ENCODE results near the gene NELFB.
"Not testable (repeated sequence)": the region's sequence is repeated elsewhere in the genome, so short reads cannot be mapped to it uniquely, and the experiment has no call there.

The NELFB gene

DNA sequence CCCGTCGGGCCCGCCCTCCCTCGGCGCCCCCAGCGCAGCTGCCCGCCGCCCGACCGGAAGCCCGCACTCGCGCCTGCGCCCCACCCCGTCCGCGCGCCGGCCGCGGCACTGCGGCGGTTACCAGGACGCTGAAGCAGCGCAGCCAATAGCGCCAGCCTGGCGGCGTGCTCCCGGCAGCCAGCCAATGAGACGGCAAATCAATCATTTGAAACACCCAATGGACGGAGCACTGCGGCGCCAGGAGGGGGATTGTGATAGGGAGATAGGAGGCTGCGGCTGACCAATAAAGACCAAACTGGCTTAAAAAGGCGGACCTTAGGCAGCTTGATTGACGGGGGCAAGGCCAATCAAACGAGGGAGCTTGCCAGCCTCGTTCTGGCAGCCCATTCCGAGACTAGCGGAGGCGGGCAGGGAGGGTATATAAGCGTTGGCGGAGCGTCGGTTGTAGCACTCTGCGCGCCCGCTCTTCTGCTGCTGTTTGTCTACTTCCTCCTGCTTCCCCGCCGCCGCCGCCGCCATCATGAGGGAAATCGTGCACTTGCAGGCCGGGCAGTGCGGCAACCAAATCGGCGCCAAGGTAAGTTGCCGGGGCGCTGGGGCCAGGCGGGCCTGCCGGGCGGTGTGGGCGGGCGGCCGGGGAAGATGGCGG lies 14.2 kb upstream of the NELFB start, which contains the start of gene TUBB4B:
Gene TUBB4B (plus strand): TSS at position 447 of the 649 bp plus-strand sequence. CDS start 74 bp downstream, at position 521.
- DNase-seq (ENCODE audit: low spot score), result peak; percentile 99
- in situ Hi-C loops (cut with MboI; ENCODE audit: low sequenced_read_pairs, unreplicated experiment), result no loop called here
- TF ChIP-seq, protein P1, sequence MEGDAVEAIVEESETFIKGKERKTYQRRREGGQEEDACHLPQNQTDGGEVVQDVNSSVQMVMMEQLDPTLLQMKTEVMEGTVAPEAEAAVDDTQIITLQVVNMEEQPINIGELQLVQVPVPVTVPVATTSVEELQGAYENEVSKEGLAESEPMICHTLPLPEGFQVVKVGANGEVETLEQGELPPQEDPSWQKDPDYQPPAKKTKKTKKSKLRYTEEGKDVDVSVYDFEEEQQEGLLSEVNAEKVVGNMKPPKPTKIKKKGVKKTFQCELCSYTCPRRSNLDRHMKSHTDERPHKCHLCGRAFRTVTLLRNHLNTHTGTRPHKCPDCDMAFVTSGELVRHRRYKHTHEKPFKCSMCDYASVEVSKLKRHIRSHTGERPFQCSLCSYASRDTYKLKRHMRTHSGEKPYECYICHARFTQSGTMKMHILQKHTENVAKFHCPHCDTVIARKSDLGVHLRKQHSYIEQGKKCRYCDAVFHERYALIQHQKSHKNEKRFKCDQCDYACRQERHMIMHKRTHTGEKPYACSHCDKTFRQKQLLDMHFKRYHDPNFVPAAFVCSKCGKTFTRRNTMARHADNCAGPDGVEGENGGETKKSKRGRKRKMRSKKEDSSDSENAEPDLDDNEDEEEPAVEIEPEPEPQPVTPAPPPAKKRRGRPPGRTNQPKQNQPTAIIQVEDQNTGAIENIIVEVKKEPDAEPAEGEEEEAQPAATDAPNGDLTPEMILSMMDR (IDR thresholded peaks at IDR 0.05; ENCODE audit: borderline replicate concordance, control extremely low read depth, extremely low read depth, insufficient read depth, missing control alignments), result no peak

DNA sequence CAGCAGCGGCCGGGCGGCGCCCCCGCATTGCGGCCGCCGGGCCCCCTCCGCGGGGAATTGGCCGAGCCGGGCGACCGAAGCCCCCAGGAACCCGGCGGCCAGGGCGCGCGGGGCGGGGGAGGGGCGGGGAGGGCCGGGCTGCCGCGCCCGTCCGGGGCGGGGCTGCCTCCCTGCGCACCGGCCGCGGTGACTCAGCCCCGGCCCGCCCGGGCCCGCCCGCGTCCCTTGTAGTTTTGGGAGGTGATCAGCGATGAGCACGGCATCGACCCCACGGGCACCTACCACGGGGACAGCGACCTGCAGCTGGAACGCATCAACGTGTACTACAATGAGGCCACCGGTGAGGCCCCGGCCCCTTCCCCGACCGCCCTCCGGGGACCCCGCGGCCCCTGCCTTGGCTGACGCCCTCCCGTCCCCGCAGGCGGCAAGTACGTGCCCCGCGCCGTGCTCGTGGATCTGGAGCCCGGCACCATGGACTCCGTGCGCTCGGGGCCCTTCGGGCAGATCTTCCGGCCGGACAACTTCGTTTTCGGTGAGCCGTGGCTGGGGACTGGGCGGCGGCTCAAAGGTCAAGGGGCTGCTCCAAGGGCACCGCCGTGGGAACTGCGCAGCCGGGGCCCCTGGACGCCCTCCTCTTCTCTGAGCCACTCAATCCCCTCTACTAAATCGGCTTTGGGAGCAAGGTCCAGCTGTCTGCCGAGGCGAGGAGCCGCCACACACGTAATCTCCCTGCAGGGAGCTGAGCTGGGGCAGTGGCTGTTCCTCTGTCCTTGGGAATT lies 13.4 kb upstream of the NELFB start:
- TF ChIP-seq, protein P1 (IDR thresholded peaks at IDR 0.05; ENCODE audit: borderline replicate concordance, control extremely low read depth, extremely low read depth, insufficient read depth, missing control alignments), result no peak
- peak; percentile 78 for DNase-seq (ENCODE audit: low spot score)
- in situ Hi-C loops (cut with MboI; ENCODE audit: low sequenced_read_pairs, unreplicated experiment), result no loop called here

DNA sequence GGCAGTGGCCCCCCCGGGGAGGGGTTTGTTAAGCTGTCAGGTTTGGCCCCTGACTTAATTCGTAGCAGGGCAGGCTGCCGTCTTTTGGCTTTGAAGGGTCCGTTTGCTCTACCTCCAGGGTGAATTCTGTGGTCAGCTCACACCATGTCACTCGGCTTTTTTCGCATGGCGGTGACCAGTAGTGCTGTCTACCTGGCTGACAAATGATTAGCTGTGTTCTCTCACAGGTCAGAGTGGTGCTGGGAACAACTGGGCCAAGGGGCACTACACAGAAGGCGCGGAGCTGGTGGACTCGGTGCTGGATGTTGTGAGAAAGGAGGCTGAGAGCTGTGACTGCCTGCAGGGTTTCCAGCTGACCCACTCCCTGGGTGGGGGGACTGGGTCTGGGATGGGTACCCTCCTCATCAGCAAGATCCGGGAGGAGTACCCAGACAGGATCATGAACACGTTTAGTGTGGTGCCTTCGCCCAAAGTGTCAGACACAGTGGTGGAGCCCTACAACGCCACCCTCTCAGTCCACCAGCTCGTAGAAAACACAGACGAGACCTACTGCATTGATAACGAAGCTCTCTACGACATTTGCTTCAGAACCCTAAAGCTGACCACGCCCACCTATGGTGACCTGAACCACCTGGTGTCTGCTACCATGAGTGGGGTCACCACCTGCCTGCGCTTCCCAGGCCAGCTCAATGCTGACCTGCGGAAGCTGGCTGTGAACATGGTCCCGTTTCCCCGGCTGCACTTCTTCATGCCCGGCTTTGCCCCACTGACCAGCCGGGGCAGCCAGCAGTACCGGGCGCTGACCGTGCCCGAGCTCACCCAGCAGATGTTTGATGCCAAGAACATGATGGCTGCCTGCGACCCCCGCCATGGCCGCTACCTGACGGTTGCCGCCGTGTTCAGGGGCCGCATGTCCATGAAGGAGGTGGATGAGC lies 12.6 kb upstream of the NELFB start:
- in situ Hi-C loops (cut with MboI; ENCODE audit: low sequenced_read_pairs, unreplicated experiment), result no loop called here
- TF ChIP-seq, protein P1 (IDR thresholded peaks at IDR 0.05; ENCODE audit: borderline replicate concordance, control extremely low read depth, extremely low read depth, insufficient read depth, missing control alignments), result no peak
- no peak for DNase-seq (ENCODE audit: low spot score)

DNA sequence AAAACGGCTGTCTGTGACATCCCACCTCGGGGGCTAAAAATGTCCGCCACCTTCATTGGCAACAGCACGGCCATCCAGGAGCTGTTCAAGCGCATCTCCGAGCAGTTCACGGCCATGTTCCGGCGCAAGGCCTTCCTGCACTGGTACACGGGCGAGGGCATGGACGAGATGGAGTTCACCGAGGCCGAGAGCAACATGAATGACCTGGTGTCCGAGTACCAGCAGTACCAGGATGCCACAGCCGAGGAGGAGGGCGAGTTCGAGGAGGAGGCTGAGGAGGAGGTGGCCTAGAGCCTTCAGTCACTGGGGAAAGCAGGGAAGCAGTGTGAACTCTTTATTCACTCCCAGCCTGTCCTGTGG lies 11.9 kb upstream of the NELFB start:
- DNase-seq (ENCODE audit: low spot score); in situ Hi-C loops (cut with MboI; ENCODE audit: low sequenced_read_pairs, unreplicated experiment): not testable (repeated sequence)

DNA sequence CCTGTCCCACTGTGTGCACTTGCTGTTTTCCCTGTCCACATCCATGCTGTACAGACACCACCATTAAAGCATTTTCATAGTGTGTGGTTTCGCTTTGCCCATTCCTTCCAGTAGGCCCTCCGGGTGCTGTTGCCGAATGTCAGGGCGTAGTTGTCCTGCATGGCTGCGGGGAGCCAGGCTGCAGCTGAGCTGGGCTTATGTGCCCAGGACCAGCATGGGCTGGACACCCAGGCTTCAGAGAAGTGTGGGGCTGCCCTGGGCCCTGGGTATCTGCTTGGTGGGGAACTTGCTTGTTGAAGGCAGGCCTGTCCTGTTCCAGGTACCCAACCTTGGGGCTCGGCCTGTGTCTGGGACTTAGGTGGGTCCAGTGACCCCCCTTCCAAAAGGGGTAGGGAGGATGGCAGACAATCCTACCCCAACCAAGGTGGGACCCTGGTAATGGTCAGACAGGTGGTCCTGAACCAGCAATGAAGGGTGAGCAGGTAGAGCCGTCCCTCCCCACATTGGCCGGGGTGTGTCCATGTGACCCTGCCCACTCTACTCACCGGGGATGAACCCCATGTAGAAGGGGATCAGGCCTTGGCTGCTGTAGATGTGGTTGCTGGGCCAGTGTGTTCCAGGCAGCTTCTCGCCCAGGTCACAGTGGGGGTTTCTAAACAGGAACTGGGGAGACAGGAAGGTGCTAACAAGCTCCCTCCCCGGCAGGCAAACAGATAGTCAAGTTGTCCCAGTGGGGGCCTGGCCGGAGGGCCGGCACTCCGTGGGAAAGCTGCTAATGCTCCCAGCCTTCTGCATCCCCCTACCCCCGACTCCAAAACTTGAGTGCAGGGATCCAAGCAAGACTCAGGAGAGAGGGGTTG lies 11.3 kb upstream of the NELFB start:
- in situ Hi-C loops (cut with MboI; ENCODE audit: low sequenced_read_pairs, unreplicated experiment), result no loop called here
- DNase-seq (ENCODE audit: low spot score), result no peak
- TF ChIP-seq, protein P1 (IDR thresholded peaks at IDR 0.05; ENCODE audit: borderline replicate concordance, control extremely low read depth, extremely low read depth, insufficient read depth, missing control alignments), result no peak

DNA sequence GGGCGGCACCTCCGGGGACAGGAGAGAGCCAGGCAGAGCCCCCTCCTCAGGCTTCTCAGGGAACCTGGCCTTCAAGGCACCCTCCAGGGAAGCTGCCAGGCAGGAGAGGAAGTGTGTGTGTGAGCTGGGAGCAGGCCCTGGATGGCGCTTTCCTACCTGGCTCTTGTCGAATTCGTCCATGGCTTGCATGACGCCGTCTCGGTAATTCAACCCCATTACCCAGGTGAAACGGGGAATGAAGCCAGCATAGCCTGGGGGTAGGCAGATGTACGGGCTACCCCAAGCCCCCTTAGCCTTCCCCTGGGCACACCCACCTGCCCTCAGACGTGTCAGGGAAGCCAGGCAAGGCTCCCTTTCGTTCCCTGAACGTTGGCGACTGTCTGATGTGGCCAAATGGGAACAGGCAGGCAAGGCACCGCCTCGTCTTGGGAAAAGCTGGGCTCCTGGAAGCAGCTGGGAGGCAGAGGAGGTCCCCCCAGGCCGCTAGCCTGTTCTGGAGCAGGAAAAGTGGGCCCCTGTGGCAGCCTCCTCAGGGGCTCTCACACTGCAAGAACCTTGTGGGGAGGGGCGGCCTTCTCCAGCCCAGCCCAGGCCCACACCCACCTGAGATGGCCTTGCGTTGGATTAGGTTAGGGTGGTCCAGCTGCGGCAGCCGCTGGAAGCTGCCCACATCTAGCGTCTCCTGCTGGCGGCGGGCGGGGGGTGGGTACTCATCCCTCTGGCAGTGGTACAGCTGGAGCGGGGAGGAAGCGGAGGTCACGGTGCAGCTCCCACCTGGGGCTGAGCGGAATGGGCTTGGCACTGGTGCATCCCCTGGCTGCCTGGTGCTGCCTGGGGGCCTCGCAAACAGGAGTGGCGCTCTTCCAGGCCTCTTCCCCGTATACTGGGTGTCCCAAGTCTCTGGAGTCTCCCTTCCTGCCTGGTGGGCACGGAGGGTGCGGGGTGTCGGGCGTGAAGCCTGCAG lies 10.4 kb upstream of the NELFB start:
- no peak for DNase-seq (ENCODE audit: low spot score)
- in situ Hi-C loops (cut with MboI; ENCODE audit: low sequenced_read_pairs, unreplicated experiment), result no loop called here
- TF ChIP-seq, protein P1 (IDR thresholded peaks at IDR 0.05; ENCODE audit: borderline replicate concordance, control extremely low read depth, extremely low read depth, insufficient read depth, missing control alignments), result no peak

Measured in GM13976 (cell line).